Neural progenitor cell (in vitro differentiated cells): Measurements from ENCODE around the gene SPTBN4. TPM values are rescaled to one million over a fixed set of nuclear protein-coding genes. Genes with fewer than 3 reads are reported as not detected.

Experiments
- DNase-seq: peaks from one replicate; pipeline ENCODE4 v3.0.0-alpha.2; 2016; ENCODE audit warnings: low spot score
- H2AFZ ChIP-seq: fragments of 200-600 bp; sonication (generic); replicated peaks from 2 replicates; pipeline ENCODE4 v1.6.1; 2016; ENCODE audit warnings: antibody characterized with exemption
- H3F3A ChIP-seq: fragments of 200-600 bp; sonication (generic); 2 replicates; pipeline ENCODE4 v1.6.1; 2016; ENCODE audit warnings: antibody characterized with exemption, low read depth
- H3K27ac ChIP-seq: fragments of 200-600 bp; sonication (generic); 2 replicates; pipeline ENCODE4 v1.5.1; 2016; ENCODE audit warnings: mild to moderate bottlenecking
- H3K27me3 ChIP-seq: fragments of 200-600 bp; sonication (generic); 2 replicates; pipeline ENCODE4 v1.6.1; 2016; ENCODE audit warnings: mild to moderate bottlenecking, moderate library complexity
- H3K36me3 ChIP-seq: fragments of 200-600 bp; sonication (generic); 2 replicates; pipeline ENCODE4 v1.5.1; 2016
- H3K4me1 ChIP-seq: fragments of 200-600 bp; sonication (generic); 2 replicates; pipeline ENCODE4 v1.6.1; 2016; ENCODE audit warnings: mixed run types
- H3K4me2 ChIP-seq: fragments of 200-600 bp; sonication (generic); 2 replicates; pipeline ENCODE4 v1.6.1; 2016
- H3K4me3 ChIP-seq: fragments of 200-600 bp; sonication (generic); 2 replicates; pipeline ENCODE4 v1.5.1; 2016
- H3K79me2 ChIP-seq: fragments of 200-600 bp; sonication (generic); 2 replicates; pipeline ENCODE4 v1.6.1; 2016; ENCODE audit warnings: low read depth
- H3K9ac ChIP-seq: fragments of 200-600 bp; sonication (generic); 2 replicates; pipeline ENCODE4 v1.6.1; 2016
- H3K9me3 ChIP-seq: fragments of 200-600 bp; sonication (generic); 2 replicates; pipeline ENCODE4 v1.5.1; 2016; ENCODE audit warnings: low read depth
- H4K20me1 ChIP-seq: fragments of 200-600 bp; sonication (generic); 2 replicates; pipeline ENCODE4 v1.6.1; 2016; ENCODE audit warnings: low read depth
- H3K27ac Mint-ChIP-seq: 3 replicates; pipeline ENCODE4 v1.8.0; 2021; ENCODE audit warnings: mixed read lengths
- H3K27me3 Mint-ChIP-seq: 2 replicates; pipeline ENCODE4 v1.8.0; 2022; ENCODE audit warnings: low read depth, mild to moderate bottlenecking, inconsistent platforms, moderate library complexity, mixed read lengths; ENCODE audit not compliant: insufficient read depth
- H3K36me3 Mint-ChIP-seq: 3 replicates; pipeline ENCODE4 v1.8.0; 2021; ENCODE audit warnings: mixed read lengths
- H3K4me1 Mint-ChIP-seq: 3 replicates; pipeline ENCODE4 v1.8.0; 2021; ENCODE audit warnings: mixed read lengths
- H3K4me3 Mint-ChIP-seq: 3 replicates; pipeline ENCODE4 v1.8.0; 2021; ENCODE audit warnings: mild to moderate bottlenecking, moderate library complexity, mixed read lengths
- H3K9me3 Mint-ChIP-seq: 3 replicates; pipeline ENCODE4 v1.8.0; 2020; ENCODE audit warnings: mixed read lengths
- EZH2 ChIP-seq: fragments of 200-600 bp; sonication (generic); IDR thresholded peaks from 2 replicates; pipeline ENCODE4 v1.6.1; 2017; ENCODE audit warnings: antibody characterized with exemption, mild to moderate bottlenecking, moderate library complexity
- EZH2phosphoT487 ChIP-seq: fragments of 200-600 bp; sonication (generic); IDR thresholded peaks from 2 replicates; pipeline ENCODE4 v1.6.1; 2017; ENCODE audit warnings: antibody characterized with exemption
- total RNA-seq: library from RNA; depleted of rRNA; stranded (reverse); fragments of >200 nt; gene quantifications from 2 replicates; pipeline ENCODE4 v1.2.3, GENCODE V29; 2015; ENCODE audit warnings: low replicate concordance
- TF ChIP-seq, protein P1 (sequence below): fragments of 200-600 bp; sonication (generic); IDR thresholded peaks from 2 replicates; pipeline ENCODE4 v1.5.1; 2017; ENCODE audit warnings: antibody characterized with exemption, mild to moderate bottlenecking

The SPTBN4 gene
- total RNA-seq, 1 donor from 2014 or later = 2.5 TPM

DNA sequence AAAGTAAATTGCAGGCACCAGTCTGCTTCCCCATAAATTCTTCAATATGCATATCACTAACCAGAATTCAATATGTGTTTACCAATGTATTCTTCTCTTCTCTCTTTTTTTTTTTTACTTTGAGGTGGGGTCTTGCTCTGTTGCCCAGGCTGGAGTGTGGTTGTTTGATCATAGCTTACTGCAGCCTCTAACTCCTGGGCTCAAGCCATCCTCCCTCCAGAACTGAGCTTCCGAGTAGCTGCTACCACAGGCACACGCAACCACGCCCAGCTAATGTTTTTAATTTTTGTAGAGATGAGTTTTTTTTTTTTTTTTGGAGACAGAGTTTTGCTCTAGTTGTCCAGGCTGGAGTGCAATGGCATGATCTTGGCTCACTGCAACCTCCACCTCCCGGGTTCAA lies 151.2 kb downstream of the SPTBN4 start:
- peaks cover 30% of the 10 kb centered on the region for H3K36me3 Mint-ChIP-seq

DNA sequence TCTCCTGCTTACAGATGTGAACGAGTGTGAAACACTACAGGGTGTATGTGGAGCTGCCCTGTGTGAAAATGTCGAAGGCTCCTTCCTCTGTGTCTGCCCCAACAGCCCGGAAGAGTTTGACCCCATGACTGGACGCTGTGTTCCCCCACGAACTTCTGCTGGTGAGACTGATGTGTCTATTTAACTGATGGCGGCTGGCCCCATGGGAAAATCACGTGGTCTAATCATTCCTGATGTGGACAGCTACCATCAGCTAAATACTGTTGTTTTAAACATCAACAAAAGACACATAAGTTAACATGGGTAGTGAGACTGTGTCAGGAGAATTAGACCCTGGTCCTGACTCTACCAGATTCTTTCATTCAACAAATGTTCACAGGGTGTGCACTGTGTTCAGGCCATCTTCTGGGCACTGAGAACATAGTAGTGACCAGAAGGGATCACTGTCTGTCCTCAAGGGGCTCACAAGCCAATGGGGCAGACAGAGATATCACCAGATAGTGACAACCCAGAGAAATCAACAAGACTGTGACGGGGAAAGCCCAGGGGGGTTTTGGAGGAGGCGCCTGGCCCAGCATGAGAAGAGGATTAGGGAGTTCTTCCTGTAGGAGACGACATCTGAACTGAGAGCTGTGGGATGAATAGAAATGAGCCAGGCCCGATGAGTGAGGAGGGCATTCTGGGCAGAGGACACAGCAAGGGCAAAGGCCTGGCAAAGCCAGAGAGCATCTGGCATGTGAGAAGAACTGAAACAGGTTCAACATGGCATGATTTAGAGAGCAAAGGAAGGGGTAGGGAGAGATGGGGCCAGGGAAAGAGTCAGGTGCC lies 152.7 kb downstream of the SPTBN4 start:
- Histone ChIP-seq H3K27me3 (no peaks in the 10 kb centered on the region), H3K79me2 (no peaks in the 10 kb centered on the region), H2AFZ (no peak overlapping the region), H3K36me3 (peaks cover 5% of the 10 kb centered on the region), H3K4me2 (no peak overlapping the region), H3K27ac (no peak overlapping the region), H3K9ac (no peak overlapping the region), H3K4me1 (peaks cover 8% of the 10 kb centered on the region), H3K4me3 (no peak overlapping the region), H3K9me3 (no peaks in the 10 kb centered on the region), H4K20me1 (peaks cover 19% of the 10 kb centered on the region), H3F3A (peaks cover 28% of the 10 kb centered on the region)
- no peak for DNase-seq
- Mint-ChIP-seq H3K9me3 (no peaks in the 10 kb centered on the region), H3K4me3 (no peak overlapping the region), H3K27ac (no peak overlapping the region), H3K27me3 (peaks cover under 1% of the 10 kb centered on the region), H3K36me3 (peaks cover 30% of the 10 kb centered on the region), H3K4me1 (peaks cover 11% of the 10 kb centered on the region)
- TF ChIP-seq EZH2 (no peak), EZH2phosphoT487 (no peak)
- TF ChIP-seq, protein P1, sequence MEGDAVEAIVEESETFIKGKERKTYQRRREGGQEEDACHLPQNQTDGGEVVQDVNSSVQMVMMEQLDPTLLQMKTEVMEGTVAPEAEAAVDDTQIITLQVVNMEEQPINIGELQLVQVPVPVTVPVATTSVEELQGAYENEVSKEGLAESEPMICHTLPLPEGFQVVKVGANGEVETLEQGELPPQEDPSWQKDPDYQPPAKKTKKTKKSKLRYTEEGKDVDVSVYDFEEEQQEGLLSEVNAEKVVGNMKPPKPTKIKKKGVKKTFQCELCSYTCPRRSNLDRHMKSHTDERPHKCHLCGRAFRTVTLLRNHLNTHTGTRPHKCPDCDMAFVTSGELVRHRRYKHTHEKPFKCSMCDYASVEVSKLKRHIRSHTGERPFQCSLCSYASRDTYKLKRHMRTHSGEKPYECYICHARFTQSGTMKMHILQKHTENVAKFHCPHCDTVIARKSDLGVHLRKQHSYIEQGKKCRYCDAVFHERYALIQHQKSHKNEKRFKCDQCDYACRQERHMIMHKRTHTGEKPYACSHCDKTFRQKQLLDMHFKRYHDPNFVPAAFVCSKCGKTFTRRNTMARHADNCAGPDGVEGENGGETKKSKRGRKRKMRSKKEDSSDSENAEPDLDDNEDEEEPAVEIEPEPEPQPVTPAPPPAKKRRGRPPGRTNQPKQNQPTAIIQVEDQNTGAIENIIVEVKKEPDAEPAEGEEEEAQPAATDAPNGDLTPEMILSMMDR = no peak

More for the DNA sequence above, 151.2 kb downstream of the SPTBN4 start:
- H2AFZ ChIP-seq = no peak overlapping the region
- H3K4me3 Mint-ChIP-seq = no peak overlapping the region
- H3F3A ChIP-seq = peaks cover 18% of the 10 kb centered on the region
- no peak overlapping the region for H3K27ac Mint-ChIP-seq
- H3K9ac ChIP-seq = no peak overlapping the region
- H3K27ac ChIP-seq = no peak overlapping the region
- H3K4me2 ChIP-seq = no peak overlapping the region
- peaks cover 5% of the 10 kb centered on the region for H3K27me3 Mint-ChIP-seq
- peaks cover 13% of the 10 kb centered on the region for H3K4me1 Mint-ChIP-seq
- H3K36me3 ChIP-seq = peaks cover 5% of the 10 kb centered on the region
- H4K20me1 ChIP-seq = peaks cover 14% of the 10 kb centered on the region
- DNase-seq = no peak
- no peaks in the 10 kb centered on the region for H3K9me3 Mint-ChIP-seq
- H3K27me3 ChIP-seq = peaks cover 1% of the 10 kb centered on the region
- no peak overlapping the region for H3K4me3 ChIP-seq
- H3K79me2 ChIP-seq = no peaks in the 10 kb centered on the region
- no peaks in the 10 kb centered on the region for H3K9me3 ChIP-seq
- TF ChIP-seq EZH2 (no peak), EZH2phosphoT487 (no peak)
- TF ChIP-seq, protein P1 = no peak
- peaks cover under 1% of the 10 kb centered on the region for H3K4me1 ChIP-seq

DNA sequence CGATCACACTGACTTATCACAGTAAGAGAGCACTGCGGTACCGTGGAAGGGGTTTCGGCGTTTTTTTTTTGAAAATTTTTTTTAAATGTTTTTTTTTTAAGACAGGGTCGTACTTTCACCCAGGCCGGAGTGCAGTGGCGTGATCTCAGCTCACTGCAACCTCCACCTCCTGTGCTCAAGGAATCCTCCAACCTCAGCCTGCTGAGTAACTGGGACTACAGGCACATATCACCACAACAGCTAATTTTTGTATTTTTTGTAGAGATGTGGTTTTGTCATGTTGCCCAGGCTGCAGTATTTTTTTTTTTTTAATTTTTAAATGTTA lies 153.3 kb downstream of the SPTBN4 start:
- peaks cover 4% of the 10 kb centered on the region for H3K27me3 Mint-ChIP-seq
- H3K4me2 ChIP-seq = no peak overlapping the region
- no peaks in the 10 kb centered on the region for H3K9me3 Mint-ChIP-seq
- peaks cover 5% of the 10 kb centered on the region for H3K36me3 ChIP-seq
- H4K20me1 ChIP-seq = peaks cover 19% of the 10 kb centered on the region
- no peaks in the 10 kb centered on the region for H3K9me3 ChIP-seq
- no peak overlapping the region for H3K27ac Mint-ChIP-seq
- no peaks in the 10 kb centered on the region for H3K79me2 ChIP-seq
- H3K9ac ChIP-seq = no peak overlapping the region
- peaks cover 8% of the 10 kb centered on the region for H3K4me1 ChIP-seq
- peaks cover 30% of the 10 kb centered on the region for H3K36me3 Mint-ChIP-seq
- peaks cover 27% of the 10 kb centered on the region for H3F3A ChIP-seq
- TF ChIP-seq EZH2phosphoT487 (no peak), EZH2 (no peak)
- TF ChIP-seq, protein P1 = no peak
- no peak overlapping the region for H3K4me3 ChIP-seq
- no peaks in the 10 kb centered on the region for H3K27me3 ChIP-seq
- H3K4me1 Mint-ChIP-seq = peaks cover 5% of the 10 kb centered on the region
- H3K27ac ChIP-seq = no peak overlapping the region
- H2AFZ ChIP-seq = no peak overlapping the region
- no peak overlapping the region for H3K4me3 Mint-ChIP-seq
- no peak for DNase-seq
